Upper lobe of left lung (tissue), 6 donors: ENCODE data around the gene CFAP69. TPM values are rescaled to one million over a fixed set of nuclear protein-coding genes. Genes with fewer than 3 reads are reported as not detected.

Source experiments
- ATAC-seq, 2 donors: fragments of 200-7000 bp; cut with Tn5 transposase; one replicate each; pipeline ENCODE4 v1.9.1; 2022; ENCODE audit warnings: mild to moderate bottlenecking in 2 of 2, moderate library complexity in 2 of 2; ENCODE audit not compliant: low FRiP score in 2 of 2
- DNase-seq, 2 donors: peaks; one replicate each; pipeline ENCODE4 v3.0.0-alpha.2; 2019 to 2020
- H3K27ac ChIP-seq, 4 donors: fragments of 200-600 bp; sonication (generic); one replicate each; pipeline ENCODE4 v1.5.1; 2016 to 2019
- H3K27me3 ChIP-seq, 4 donors: fragments of 200-600 bp; sonication (generic); one replicate each; pipeline ENCODE4 v1.5.1; 2017 to 2019
- H3K36me3 ChIP-seq, 4 donors: fragments of 200-600 bp; sonication (generic); one replicate each; pipeline ENCODE4 v1.5.1; 2016 to 2019
- H3K4me1 ChIP-seq, 4 donors: fragments of 200-600 bp; sonication (generic); one replicate each; pipeline ENCODE4 v1.5.1; 2018 to 2019
- H3K4me3 ChIP-seq, 4 donors: fragments of 200-600 bp; sonication (generic); one replicate each; pipeline ENCODE4 v1.5.1; 2017 to 2019; ENCODE audit warnings: mild to moderate bottlenecking in 2 of 4, moderate library complexity in 1 of 4
- H3K9me3 ChIP-seq, 4 donors: fragments of 200-600 bp; sonication (generic); one replicate each; pipeline ENCODE4 v1.5.1; 2018 to 2019
- CTCF ChIP-seq, 6 experiments: fragments of 450-650 bp in 4 of 6; fragments of 200-600 bp in 2 of 6; sonication (generic) in 2 of 6; IDR thresholded peaks; one replicate each; pipeline ENCODE4 v1.5.1; 2016 to 2019; ENCODE audit warnings: antibody characterized with exemption in 6 of 6
- EP300 ChIP-seq, 4 donors: sonication (generic); formaldehyde crosslinking; IDR thresholded peaks; one replicate each; pipeline ENCODE4 v1.5.1; 2017; ENCODE audit warnings: antibody characterized with exemption in 4 of 4, control low read depth in 2 of 4
- POLR2A ChIP-seq, 4 donors: fragments of 450-650 bp; IDR thresholded peaks; one replicate each; pipeline ENCODE4 v1.5.1; 2016 to 2017; ENCODE audit warnings: antibody characterized with exemption in 4 of 4, mild to moderate bottlenecking in 2 of 4
- POLR2AphosphoS5 ChIP-seq, 2 donors: sonication (generic); formaldehyde crosslinking; IDR thresholded peaks; one replicate each; pipeline ENCODE4 v1.5.1; 2017; ENCODE audit warnings: antibody characterized with exemption in 2 of 2
- WGBS, 2 donors: methylation state at CpG; one replicate each; pipeline ENCODE4 v1.1.5; 2017 to 2018; 5-methylcytosine and 5-hydroxymethylcytosine counted together
- total RNA-seq, 6 donors: library from RNA; depleted of rRNA in 4 of 6; stranded (reverse); fragments of >200 nt in 4 of 6; gene quantifications; one replicate each; pipeline versions ENCODE4 v1.1.0 to v1.2.1, GENCODE V29; 2016 to 2021
- donor health status: DM: no; HTN: no; CAD: no; lungs with moderate emphysema.
- donor health status: DM: no; HTN: yes; CAD: no; lungs with severe emphysema.

The CFAP69 gene
- total RNA-seq, 6 donors from 2014 or later = 3.4 to 34.9 (median 6.9) TPM

DNA sequence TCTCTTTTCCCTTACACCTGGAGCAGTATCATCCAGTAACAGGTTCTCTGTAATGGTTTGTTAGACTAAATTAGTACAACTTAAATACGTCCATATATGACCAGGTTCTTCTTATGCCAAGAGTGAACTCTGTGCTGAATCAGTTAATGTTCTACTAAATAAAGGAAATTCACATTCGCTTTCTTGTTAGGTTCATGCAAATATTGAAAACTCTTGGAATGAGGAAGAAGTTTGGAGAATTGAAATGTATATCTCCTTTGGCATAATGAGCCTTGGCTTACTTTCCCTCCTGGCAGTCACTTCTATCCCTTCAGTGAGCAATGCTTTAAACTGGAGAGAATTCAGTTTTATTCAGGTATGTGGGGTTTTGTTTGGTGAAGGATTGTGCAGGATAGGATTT is 15.3 kb upstream of the CFAP69 start:
- Histone ChIP-seq H3K4me1 (no peaks in the 10 kb centered on the region), H3K27ac (no peak overlapping the region), H3K4me3 (no peak overlapping the region), H3K9me3 (no peaks in the 10 kb centered on the region), H3K36me3 (no peaks in the 10 kb centered on the region), H3K27me3 (no peaks in the 10 kb centered on the region)
- no peak for DNase-seq
- 52 to 71% methylated on average over 2 of the region's 2 CpGs for WGBS, 2 donors
- TF ChIP-seq EP300 (IDR thresholded peaks at IDR 0.05) (no peak), CTCF (IDR thresholded peaks at IDR 0.05) (no peak), POLR2A (IDR thresholded peaks at IDR 0.05) (no peak), POLR2AphosphoS5 (IDR thresholded peaks at IDR 0.05) (no peak)
- no peak for ATAC-seq

- ATAC-seq (peak in 1 of 2 donors; percentile 75), DNase-seq (no peak)
- no peaks in the 10 kb centered on the region for H3K9me3 ChIP-seq
- TF ChIP-seq POLR2AphosphoS5 (IDR thresholded peaks at IDR 0.05) (no peak), POLR2A (IDR thresholded peaks at IDR 0.05) (no peak), EP300 (IDR thresholded peaks at IDR 0.05) (no peak), CTCF (IDR thresholded peaks at IDR 0.05) (no peak)
- no peaks in the 10 kb centered on the region for H3K27me3 ChIP-seq
- no peak overlapping the region for H3K4me3 ChIP-seq
- no peaks in the 10 kb centered on the region for H3K36me3 ChIP-seq
- H3K27ac ChIP-seq = no peak overlapping the region
- WGBS, 2 donors = 78 to 83% methylated on average over 2 of the region's 2 CpGs
- no peaks in the 10 kb centered on the region for H3K4me1 ChIP-seq
Observed at GRCh38 chr7:90230834-90231233, 14.1 kb upstream of the CFAP69 start.

DNA sequence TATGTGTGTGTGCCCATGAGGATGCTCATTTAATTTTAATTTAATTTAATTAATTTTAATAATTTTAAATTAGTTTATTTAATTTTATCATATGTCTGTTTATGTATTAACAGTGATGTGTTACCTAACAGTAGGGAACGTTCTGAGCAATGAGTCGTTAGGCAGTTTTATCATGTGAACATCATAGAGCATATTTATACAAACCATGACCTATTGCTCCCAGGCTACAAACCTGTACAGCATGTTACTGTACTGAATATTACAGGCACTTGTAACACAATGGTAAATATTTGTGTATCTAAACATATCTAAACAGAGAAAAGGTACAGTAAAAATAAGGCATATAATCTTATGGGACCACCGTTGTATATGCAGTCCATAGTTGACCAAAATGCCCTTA is 13.7 kb upstream of the CFAP69 start:
- no peaks in the 10 kb centered on the region for H3K9me3 ChIP-seq
- ATAC-seq = no peak

DNA sequence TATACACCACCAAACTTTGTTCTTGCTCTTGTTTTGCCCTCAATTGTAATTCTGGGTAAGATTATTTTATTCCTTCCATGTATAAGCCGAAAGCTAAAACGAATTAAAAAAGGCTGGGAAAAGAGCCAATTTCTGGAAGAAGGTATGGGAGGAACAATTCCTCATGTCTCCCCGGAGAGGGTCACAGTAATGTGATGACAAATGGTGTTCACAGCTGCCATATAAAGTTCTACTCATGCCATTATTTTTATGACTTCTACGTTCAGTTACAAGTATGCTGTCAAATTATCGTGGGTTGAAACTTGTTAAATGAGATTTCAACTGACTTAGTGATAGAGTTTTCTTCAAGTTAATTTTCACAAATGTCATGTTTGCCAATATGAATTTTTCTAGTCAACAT is 12.5 kb upstream of the CFAP69 start:
- Histone ChIP-seq H3K36me3 (no peaks in the 10 kb centered on the region), H3K9me3 (no peaks in the 10 kb centered on the region), H3K27me3 (no peaks in the 10 kb centered on the region), H3K27ac (no peak overlapping the region), H3K4me3 (no peak overlapping the region), H3K4me1 (no peaks in the 10 kb centered on the region)
- TF ChIP-seq EP300 (IDR thresholded peaks at IDR 0.05) (no peak), POLR2A (IDR thresholded peaks at IDR 0.05) (no peak), POLR2AphosphoS5 (IDR thresholded peaks at IDR 0.05) (no peak), CTCF (IDR thresholded peaks at IDR 0.05) (no peak)
- no peak for ATAC-seq
- DNase-seq = no peak
- 65 to 66% methylated on average over 5 of the region's 5 CpGs for WGBS, 2 donors

More for the DNA sequence above, 13.7 kb upstream of the CFAP69 start:
- H3K27ac ChIP-seq = no peak overlapping the region
- no peaks in the 10 kb centered on the region for H3K36me3 ChIP-seq
- H3K27me3 ChIP-seq = no peaks in the 10 kb centered on the region
- TF ChIP-seq POLR2A (IDR thresholded peaks at IDR 0.05) (no peak), EP300 (IDR thresholded peaks at IDR 0.05) (no peak), POLR2AphosphoS5 (IDR thresholded peaks at IDR 0.05) (no peak), CTCF (IDR thresholded peaks at IDR 0.05) (no peak)
- WGBS, 2 donors = 74 to 80% methylated on average over 3 of the region's 3 CpGs
- H3K4me1 ChIP-seq = no peaks in the 10 kb centered on the region
- no peak overlapping the region for H3K4me3 ChIP-seq
- no peak for DNase-seq

DNA sequence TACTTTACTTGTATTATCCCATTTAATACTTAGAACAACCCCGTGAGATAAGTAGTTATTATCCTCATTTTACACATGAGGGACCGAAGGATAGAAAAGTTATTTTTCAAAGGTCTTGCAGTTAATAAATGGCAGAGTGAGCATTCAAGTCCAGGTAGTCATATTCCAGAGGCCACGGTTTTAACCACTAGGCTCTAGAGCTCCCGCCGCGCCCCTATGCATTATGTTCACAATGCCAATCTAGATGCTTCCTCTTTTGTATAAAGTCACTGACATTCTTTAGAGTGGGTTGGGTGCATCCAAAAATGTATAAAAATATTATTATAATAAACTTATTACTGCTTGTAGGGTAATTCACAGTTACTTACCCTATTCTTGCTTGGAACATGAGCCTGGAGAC is 11.4 kb upstream of the CFAP69 start:
- TF ChIP-seq POLR2AphosphoS5 (IDR thresholded peaks at IDR 0.05) (no peak), POLR2A (IDR thresholded peaks at IDR 0.05) (no peak), CTCF (IDR thresholded peaks at IDR 0.05) (no peak), EP300 (IDR thresholded peaks at IDR 0.05) (no peak)
- Histone ChIP-seq H3K27me3 (no peaks in the 10 kb centered on the region), H3K27ac (no peak overlapping the region), H3K4me3 (no peak overlapping the region), H3K36me3 (no peaks in the 10 kb centered on the region), H3K9me3 (no peaks in the 10 kb centered on the region), H3K4me1 (no peaks in the 10 kb centered on the region)
- 92% methylated on average over 6 of the region's 6 CpGs for WGBS, 2 donors
- DNase-seq (no peak), ATAC-seq (no peak)
